HG03469 (cell line): Measurements from ENCODE around the gene GLT6D1.

Experiments
- ATAC-seq: cut with Tn5 transposase; IDR thresholded peaks from one replicate; pipeline ENCODE4 v1.9.1; 2021; ENCODE audit warnings: mild to moderate bottlenecking, moderate library complexity, moderate number of reproducible peaks; ENCODE audit not compliant: unreplicated experiment

Gene GLT6D1

DNA sequence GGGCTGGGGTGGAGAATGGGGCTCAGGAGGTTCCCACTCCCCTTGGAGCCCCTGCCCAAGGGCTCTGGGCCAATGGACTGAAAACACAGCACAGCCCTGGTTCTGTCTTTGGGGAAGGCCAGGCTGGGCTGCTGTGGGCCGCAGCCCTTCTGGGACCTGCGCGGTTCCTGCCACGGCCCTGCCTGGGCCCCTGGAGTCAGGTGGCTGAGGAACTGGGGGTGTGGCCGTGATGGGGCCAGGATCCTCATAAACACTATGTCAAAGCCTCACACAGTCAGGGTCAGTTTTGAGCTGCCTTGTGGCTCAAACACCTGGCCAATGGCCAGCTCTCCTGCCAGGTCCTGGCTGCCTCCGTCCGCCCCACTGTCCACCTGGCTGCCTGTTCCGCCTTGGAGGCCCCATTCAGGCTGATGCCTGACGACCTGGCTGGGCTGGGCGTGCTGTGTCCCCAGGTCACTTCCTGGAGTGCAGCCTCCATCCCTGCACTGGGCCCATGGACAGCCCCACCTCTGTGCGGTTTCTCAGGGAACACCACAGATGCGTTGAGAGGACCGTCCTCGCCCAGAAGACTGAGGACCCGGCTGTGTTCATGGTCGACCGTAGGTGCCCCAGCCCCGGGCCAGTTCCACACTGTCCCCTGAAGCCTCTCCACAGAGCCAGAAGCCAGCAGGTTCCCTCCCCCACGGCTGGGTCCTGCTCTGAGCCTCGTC lies 50.3 kb downstream of the GLT6D1 start:
- ATAC-seq: no peak

DNA sequence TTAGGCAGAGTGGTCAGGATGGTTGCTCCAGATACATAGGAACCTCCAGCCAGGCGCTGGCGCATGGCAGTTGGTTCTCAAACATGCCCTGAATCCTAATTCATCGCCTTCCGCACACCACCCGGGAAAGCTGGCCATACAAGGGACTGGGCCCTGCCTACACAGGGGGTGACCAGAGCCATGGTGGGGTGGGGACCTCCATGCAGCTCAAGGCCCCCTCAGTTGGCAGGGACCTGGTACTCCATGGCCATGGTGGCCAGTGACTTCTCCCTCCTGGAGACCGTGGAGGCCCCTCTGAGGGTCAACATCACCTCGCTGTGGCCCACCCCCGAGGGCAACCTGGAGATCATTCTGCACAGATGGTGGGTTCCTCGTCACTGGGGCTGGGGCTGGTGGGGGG lies 51.0 kb downstream of the GLT6D1 start:
- no peak for ATAC-seq

DNA sequence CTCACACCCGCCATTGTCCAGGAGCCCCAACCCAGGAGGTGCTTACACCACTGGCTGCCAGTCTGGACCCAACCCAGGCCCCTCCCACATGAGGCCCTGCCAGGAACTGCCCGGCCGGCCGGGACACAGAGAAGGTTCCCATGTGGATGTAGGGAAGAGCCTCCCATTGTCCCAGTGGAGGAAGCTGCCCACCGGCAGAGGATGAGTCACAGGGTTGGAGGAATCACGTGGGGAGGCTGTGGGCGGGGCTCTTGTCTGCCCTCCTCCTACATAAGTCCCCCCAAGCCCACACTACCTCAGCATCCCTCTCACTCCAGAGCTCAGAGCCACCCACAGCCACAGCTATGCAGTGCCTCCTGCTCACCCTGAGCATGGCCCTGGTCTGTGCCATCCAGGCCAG lies 51.7 kb downstream of the GLT6D1 start:
- ATAC-seq: no peak

DNA sequence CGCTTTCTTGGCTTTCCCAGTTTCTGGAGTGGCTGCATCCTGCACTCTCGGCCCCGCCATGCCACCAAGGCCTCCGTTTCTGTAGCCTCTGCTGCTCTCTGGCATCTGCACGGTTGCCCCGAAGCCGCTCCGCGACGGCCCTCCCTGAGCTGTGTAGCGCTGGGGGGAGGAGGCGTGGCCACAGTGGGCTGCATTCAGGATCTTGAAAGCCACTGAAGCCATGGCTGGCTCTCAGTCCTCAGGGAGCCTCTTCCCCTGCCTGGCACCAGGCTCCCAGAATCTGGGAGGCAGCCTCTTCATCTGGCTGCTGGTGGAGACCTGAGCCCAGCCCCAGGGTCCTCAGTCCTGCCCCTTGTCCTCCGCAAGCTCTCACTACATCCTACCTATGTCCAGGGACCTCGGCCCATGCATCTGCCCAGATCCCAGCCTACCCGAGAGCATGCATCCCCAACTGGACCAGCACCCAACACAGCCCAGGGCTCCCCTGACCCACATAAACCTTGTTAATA lies 52.7 kb downstream of the GLT6D1 start:
- ATAC-seq: no peak

DNA sequence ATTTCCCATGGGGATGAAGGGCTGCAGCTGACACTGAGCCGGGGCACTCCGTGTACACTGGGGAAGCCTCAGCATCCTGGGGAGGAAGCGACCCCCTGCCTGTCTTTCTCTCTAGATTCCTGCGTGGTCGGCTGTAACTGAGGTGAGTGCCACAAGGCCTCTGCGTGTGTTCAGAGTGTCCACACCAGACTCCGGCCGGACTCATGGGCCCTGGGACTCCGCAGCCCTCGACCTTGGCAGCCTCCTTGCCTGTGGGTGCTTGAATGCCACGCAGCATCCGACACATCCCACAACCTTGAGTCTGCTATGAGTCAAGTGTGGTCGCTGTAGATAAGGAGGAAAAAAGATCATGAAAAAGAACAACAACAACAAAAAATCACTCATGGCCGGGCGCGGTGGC lies 54.4 kb downstream of the GLT6D1 start:
- ATAC-seq: no peak

DNA sequence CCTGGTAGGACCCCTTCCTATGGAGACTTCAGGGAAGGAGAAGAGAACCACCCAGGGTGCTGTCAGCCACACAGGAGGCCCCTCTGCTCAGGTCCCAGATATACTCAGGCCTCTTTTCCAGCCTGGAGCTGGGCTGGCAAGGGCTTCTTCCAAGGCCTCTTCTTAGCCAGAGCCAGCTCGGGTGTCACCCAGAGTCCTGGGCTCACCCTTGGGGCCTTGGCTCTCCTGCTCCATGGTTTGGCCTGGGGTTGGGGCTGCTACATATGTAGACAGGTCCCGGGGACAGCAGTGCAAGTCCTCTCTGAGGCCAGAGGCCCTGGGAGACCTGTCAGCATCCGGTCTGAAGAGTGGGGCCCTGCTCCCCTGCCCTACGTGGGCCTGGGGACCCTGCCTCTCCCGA lies 55.0 kb downstream of the GLT6D1 start:
- ATAC-seq: no peak

DNA sequence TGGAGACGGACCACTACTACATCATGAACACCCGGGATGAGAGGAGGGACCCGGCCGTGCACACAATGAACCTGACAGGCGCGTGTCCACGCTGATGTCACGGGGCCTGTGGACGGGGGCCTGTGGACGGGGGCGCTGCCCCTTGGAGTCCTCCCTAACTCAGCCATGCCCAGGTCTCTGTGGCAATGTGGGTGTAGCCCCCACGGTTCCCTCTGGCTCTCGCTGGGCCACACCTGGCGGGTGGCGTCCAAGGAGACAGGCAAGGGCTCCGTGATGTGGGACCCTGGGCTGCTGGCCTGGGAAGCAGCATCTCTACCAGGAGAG lies 55.7 kb downstream of the GLT6D1 start:
- ATAC-seq: no peak

DNA sequence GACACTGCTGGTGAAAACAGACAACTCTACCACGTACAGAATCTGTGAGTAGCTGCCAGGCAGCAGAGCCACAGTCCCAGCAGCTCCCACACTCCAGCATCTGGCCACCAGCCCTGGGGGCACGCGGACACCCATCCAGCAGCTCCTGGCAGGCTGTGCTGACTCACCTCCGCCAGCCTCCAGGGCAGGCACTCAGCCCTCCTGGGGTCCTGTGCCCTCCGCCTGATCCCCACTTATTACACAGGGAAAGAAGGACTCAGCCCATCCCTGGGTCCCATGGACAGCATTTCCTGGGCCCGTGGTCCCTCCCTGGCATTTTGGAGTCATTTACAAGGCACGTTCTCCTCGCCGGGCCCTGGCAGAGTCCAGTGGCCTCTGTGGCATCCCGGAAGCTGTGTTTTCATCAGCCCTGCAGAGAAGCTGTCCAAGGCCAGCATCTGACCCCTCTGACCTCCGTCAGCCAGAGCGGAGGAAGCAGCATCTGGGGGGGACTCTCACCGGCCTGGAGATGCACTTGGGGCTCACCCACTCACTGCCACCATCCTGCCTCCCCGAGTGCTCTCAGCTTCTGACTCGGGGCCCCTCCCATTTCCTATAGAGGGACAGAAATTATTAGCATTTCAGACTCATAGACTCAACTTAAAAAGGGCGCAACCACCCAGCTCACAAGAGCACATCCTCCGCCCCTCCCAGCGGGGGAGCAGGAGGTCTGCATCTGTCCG lies 56.2 kb downstream of the GLT6D1 start:
- no peak for ATAC-seq

DNA sequence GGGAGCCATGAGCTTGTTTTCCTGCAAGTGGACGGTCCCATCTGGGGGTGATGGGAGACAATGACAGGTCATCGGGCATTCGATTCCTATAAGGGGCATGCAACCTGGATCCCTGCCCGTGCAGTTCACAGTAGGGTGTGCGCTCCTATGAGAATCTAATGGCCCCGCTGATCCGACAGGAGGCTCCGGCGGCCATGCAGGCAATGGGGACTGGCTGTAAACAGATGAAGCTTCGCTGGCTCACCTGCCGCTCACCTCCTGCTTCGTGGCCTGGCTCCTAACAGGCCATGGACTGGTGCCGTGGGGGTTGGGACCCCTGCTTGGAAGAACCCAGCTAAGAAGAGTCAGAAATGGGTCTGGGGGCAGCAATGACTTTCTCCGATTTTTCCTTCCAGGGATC lies 56.8 kb downstream of the GLT6D1 start:
- no peak for ATAC-seq

DNA sequence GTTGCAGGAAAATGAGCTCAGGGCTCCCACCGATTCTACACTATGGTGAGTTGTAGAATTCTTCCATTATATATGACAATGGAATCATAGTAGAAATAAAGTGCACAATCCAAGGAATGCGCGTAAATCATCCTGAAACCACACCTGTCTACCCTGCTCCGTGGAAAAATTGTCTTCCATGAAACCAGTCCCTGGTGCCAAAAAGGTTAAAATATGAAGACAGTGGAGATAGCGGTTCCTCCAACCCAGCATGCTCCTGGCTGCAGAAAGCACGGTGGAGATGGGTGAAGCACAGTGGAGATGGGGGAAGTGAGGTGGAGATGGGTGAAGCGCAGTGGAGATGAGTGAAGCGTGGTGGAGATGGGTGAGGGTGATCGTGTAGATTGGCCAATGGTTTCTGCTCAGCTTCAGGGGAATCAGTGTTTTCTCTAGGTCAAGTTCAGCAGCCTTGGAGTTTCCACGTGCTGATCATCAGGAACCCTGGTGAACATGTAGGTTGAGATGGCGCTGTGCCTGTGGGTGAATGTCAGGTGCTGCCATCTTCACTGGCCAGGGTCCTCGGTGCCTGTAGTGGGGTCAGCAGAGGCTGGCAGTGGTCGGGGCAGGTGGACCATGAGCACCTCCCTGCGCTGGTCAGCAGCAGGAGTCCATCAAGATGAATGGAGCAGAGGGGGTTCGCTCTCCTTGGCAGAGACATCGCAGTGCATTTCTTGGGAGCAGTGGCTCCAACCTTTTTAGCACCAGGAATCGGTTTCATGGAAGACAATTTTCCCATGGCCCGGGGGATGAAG lies 57.5 kb downstream of the GLT6D1 start:
- no peak for ATAC-seq

DNA sequence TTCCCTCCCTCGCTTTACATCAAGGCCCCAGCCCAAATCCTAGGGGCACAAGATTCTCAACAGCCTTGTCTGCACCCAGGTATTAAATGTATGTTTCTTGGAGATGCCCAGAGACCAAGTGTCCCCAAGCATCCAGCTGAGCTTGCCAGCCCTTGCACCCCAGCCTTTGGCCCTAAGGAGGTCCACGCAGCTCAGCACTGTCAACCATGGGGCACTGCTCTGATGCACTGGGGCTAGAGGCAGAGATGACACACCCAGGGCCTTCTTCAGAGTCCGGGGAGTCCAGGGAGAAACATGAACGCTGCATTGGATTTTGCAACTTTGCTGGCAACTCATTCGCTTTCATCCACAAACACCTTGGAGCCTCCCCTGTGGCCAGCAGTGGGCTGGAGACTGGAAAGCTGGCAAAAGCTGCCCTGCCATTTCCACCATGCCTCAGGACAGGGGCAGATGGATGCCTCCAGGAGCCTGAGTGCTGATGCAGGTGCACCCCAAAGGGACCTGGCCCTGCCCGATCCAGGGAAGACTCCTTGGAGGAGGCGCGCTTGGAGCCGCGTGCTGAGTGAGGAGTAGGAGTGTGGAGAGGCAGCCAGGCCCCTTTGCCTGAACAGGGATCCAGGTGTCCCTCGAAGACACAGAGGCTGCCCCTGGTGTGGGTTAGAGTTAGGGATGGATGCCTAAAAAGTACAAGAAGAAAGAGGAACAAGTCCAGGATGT lies 58.5 kb downstream of the GLT6D1 start:
- no peak for ATAC-seq

DNA sequence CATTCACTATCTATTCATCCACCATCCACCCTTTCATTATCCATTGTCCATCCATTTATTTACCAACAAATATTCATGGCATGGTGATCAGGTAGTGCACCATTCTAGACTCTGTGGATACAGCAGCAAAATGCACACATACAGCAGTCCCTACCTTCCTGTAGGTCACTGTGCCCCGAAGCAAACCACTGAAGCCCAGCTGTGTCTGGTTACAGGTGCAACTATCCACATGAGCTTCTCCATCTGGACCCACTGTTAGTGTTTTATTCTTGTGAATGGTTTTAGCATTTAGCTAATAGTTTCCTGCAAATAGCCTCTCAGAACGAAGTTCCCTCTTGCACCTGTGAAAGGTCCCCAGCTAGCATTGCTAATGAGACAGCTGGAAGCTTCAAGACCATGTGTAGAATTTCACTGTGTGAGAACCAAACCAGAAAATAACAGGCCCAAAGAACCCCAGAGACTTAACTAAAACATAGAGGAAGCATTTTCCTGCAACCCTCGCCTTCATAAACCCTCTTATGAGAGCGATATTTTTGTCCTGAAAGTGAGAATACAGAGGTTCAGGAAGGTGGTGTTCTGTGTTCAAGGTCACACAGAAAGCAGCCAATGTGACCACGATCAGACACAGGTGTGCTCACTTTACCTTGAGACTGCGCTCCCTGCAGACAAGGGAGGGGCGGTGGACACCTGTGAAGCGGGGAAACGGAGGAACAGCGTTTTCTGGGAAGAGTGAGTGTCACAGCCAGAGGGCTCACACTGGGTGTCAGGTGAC lies 59.3 kb downstream of the GLT6D1 start:
- ATAC-seq: no peak

DNA sequence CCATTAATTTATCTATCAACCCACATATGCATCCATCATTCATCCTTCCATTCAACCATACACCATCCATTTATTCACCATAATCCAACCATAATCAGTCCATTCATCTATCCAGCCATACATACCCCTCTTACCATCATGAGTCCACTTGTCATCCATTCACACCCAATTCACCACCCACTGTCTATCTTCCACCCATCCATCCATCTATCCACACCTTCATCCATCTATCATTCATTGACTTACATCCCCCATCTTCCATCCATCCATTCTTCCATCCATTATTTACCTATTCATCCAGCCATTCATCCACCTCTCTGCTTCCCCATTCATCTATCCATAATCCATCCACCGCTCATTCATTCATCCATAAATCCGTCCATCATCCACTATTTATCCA lies 60.0 kb downstream of the GLT6D1 start:
- ATAC-seq: no peak

DNA sequence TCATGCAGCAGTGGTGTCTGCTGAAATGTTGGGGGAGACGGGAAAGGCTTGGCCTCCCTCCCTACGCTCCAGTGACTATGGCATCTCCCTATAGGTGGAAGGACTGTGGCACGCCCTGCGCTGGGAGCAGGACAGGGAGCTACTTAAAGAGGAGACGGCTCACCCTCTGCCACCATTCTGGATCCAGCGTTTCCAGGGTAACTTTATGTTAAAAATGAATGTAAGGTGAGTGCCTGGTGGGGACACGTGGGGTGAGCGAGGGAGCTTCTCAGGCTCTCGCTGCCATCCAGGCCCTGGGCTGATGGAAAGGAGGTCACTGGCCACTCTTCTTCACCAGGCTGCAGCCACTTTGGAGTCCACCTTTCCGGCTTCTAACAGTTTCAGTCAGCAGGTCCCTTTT lies 62.1 kb downstream of the GLT6D1 start:
- no peak for ATAC-seq

DNA sequence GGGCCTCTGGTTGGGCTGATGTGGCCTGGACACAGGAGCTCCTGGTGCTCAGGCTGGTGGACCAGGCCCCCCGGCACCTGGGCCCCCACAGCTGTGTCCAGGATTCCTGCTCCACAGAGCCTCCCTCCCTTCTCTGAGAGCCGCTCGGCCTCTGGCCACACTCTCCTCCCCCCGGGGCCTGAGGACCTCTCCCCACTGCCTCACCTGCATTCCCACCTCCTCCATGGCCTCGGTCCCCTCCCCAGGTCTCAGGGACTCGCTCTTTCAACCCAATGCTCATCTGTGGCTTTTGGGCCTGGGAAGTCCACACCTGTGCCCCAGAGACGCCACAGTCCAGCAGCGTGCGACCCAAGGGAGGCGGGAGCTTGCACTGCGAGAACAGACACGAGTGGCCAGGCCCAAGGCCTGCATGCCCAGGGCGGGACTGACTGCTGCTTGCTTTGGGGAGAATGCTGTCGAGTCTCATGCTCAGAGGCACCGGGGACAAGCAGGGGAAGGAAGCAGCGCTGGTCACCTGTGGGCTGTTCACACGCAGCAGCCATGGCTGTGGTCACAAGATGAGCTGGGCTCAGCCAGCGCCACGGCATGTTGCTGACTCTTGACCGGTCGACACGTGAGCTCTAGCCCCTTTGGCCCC lies 63.2 kb downstream of the GLT6D1 start:
- ATAC-seq: no peak

DNA sequence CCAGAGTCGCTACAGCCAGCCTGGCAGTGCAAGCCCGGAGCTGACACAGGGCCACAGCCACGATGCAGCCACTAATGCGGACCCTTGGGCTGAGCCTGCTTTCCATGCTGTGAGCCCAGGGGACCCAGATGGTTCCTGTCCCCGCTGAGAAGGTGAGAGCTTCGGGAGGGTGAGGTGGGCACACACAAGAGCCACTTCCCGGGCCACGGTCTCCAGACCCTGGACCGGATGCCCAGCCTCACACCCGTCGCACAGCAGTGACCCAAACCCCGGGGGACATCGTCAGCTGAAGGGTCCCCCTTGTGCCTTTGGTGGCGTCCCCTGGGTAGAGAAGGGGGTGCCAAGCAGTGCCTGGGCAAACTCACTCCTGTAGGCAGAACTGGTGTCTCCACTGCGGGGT lies 64.4 kb downstream of the GLT6D1 start:
- no peak for ATAC-seq

DNA sequence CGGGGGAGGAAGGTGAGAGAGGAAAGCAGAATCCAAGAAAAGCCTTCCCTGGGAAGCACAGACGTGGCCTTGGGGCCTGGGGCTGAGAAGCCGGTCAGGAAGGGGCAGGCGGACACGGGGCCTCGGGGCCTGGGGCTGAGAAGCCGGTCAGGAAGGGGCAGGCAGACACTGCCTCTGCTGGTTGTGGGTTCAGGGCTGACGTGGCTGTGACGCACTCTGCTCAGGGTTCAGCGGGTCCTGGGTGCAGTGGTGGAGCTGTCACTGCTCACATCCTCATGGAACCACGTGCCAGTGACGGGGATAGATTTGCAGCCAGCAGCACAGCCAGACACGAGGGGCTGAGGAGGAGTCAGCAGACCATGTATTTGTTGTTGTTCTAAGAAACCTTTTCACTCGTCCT lies 65.0 kb downstream of the GLT6D1 start:
- ATAC-seq: no peak
